Epithelial cell of proximal tubule (primary cell): ENCODE measurements around the gene DDX17. TPM values are rescaled to one million over a fixed set of nuclear protein-coding genes. Genes with fewer than 3 reads are reported as not detected.

Source experiments
- DNase-seq: peaks from one replicate; pipeline ENCODE4 v3.0.0-alpha.2; 2011; ENCODE audit warnings: low read depth
- H3K4me3 ChIP-seq: 2 replicates; pipeline ENCODE4 v1.5.1; 2011; ENCODE audit warnings: low read depth, mild to moderate bottlenecking, low read length
- total RNA-seq: library from RNA; depleted of rRNA; stranded (reverse); fragments of >200 nt; gene quantifications from 2 replicates; pipeline ENCODE4 v1.2.3, GENCODE V29; 2015
- TF ChIP-seq, protein P1 (sequence below): conservative IDR thresholded peaks from 2 replicates; pipeline ENCODE4 v1.5.1; 2012; ENCODE audit warnings: low read depth, mild to moderate bottlenecking, low read length

DDX17 gene
- total RNA-seq, 1 donor from 2014 or later, result 186 TPM

DNA sequence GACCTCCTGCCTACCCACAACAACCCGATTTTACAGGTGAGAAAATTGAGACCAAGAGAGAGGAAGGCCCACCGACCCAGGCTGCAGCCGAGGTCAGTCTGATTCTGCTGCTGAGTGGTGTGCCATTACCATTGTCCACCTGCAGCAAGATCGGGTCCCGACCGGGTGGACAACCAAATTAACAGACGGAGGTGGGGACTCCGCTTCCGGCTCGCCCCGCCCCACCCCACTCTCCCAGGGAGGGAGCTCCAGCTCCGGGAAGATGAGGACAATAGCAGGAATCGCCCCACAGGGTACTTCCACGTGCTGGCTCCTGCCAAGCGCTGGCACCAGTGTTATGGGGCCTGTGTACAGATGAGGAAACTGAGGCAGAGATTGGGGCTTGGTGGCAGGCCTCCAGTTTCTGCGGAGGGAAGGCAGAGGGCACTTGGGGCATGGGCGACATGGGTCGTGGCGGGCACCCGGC is 38.6 kb downstream of the DDX17 start:
- H3K4me3 ChIP-seq, result peak overlapping the region; percentile 67
- TF ChIP-seq, protein P1, sequence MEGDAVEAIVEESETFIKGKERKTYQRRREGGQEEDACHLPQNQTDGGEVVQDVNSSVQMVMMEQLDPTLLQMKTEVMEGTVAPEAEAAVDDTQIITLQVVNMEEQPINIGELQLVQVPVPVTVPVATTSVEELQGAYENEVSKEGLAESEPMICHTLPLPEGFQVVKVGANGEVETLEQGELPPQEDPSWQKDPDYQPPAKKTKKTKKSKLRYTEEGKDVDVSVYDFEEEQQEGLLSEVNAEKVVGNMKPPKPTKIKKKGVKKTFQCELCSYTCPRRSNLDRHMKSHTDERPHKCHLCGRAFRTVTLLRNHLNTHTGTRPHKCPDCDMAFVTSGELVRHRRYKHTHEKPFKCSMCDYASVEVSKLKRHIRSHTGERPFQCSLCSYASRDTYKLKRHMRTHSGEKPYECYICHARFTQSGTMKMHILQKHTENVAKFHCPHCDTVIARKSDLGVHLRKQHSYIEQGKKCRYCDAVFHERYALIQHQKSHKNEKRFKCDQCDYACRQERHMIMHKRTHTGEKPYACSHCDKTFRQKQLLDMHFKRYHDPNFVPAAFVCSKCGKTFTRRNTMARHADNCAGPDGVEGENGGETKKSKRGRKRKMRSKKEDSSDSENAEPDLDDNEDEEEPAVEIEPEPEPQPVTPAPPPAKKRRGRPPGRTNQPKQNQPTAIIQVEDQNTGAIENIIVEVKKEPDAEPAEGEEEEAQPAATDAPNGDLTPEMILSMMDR, result no peak
- no peak for DNase-seq

DNA sequence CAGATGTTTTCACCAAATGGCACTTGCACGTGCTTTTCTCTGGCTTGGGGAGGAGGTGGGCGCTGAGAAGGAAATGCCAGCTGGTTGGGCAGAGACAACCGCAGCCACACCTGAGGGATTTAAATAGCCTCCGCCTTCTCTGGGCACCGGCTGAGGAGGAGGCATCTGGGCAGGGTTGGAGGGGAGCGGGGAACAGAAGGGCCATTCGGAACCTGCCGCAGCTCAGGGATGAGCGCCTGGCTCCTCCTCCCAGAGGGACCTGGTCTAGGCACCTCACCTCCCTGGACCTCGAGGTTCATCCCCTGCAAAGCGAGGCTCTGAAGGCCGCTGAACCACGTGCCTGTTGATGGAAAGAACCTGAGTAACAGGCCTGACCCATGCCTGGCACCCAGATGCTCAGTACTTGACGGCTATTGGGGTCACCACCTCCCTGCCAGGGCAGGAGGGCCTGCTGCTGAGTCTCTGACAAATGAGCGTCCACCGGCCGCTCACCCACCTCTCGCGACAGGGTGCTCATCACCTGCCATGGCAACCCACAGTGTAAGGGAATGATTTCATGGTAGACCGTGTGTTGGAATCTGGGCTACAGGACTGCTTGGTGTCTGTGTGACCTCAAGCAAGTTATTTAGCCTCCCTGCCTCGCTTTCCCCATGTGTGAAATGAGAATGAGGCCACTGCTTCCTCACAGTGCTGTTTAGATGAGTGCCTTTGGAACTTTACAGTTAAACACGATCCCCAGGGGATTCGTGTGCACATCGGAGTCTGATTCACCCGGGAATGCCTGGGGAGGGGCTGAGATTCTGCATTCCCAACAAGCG is 40.2 kb downstream of the DDX17 start:
- H3K4me3 ChIP-seq, result no peak overlapping the region
- TF ChIP-seq, protein P1, result no peak
- DNase-seq, result no peak

DNA sequence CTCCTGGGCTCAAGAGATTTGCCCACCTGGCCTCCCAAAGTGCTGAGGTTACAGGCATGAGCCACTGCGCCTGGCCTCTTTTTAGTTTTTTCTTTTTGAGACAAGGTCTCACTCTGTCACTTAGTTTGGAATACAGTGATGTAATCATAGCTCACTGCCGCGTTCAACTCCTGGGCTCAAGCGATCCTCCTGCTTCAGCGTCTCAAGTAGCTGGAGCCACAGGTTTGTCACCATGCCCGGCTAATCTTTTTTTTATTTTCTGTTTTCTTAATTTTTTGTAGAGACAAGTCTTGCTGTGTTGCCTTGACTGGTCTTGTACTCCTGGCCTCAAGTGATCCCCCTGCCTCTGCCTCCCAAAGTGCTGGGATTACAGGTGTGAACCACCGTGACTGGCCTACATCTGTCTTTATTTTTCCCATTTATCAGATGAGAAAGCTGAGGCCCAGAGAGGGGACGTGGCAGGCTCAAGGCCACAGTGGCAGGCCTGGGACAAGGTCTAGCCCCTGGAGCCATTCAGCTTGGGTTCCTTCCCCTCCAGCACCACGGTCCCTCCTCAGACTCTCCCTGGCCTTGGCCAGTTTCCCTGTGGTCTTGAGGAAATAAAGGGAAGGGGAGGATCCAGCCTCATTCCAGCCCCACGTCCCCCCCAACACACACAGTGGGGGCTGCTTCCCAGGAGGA is 41.0 kb downstream of the DDX17 start:
- TF ChIP-seq, protein P1, result no peak
- H3K4me3 ChIP-seq, result no peak overlapping the region
- no peak for DNase-seq

DNA sequence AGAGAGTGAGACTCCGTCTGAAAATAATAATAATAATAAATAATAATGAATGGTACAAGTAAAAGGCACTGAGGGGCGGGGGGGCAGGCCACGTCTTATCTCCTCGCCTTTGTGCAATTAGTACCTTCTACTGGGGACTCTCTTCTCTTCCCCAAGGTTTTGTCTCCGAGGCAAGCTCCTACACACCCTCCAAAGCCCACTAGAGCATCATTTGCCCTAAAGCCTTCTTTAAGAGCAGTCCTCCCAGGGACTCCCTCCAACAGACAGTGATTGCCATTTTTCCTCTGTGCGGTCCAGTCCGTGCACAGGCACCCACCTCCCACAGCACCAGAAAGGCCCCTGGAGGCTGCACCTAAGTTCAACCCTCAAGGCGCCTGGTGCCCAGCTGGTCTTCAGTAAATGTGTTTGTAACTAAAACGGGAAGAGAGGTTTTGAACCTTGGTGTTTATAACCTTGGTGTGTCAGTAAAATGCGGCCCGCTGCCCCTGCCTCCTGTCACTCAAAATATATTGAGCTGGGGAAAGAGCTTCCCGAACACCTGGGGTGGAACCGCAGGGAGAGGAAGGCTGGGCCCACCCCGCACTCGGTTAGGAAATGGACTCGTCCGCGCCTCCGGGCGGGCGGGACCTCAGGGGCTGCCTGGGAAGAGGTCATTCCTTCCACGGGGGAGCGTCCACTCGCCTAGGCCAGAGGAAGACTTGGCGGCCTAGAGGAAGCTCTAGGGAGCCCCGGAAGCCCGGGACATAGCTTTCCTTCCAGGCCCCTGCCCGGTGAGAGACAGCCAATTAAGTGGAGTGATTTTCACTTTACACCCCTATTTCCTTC is 42.9 kb downstream of the DDX17 start:
- H3K4me3 ChIP-seq, result peak overlapping the region; percentile 18
- TF ChIP-seq, protein P1, result no peak
- no peak for DNase-seq

DNA sequence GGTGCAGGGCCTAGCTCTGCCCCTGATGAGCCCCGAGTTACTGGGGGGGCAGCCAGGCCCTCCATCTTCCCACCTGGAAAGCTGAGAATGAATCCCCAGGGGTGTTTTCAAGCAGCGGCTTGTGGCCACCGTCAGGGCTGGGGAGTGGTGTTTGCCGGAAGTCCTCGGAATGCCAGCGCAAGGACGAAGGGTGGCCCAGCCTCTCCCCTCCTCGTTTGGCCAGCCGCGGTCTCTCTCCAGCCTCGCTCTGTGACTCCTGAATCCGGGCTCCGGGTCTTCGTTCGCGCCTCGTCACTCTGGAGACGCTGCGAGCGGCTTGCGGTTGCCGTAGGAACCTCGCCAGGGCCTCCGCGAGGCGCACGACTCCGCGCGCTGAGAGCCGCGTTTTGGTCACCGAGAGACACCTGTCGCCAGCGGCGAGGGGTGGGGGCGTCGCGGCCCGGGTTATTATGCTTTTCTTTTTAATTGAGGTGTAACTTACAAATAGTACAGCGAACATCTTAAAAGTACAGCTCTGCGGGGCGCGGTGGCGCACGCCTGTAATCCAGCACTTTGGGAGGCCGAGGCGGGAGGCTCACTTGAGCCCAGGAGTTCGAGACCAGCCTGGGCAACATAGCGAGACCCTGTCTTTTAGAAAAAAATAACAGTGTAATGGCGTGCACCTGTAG is 44.6 kb downstream of the DDX17 start:
- H3K4me3 ChIP-seq, result peak overlapping the region; percentile 22
- DNase-seq, result no peak
- TF ChIP-seq, protein P1, result no peak

DNA sequence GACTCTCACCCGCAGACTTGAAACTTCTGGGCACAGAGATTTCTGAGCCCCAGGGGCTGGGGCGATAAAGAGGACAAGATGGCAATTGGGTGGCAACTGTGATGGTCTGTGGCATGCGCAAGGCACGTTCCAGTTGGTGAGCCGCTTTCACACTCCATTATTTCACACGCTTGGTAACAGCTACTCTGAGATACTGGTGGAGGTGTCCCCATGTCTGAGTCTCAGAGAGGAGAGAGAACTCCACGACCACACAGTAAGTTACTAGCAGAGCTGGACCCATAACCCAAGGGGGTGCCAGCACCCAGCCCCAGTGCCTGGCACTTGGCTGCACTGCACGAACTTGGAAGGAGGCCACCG is 45.1 kb downstream of the DDX17 start:
- peak overlapping the region; percentile 16 for H3K4me3 ChIP-seq
- TF ChIP-seq, protein P1, result no peak
- DNase-seq, result no peak
